Uterus (tissue), 4 donors: Measurements from ENCODE around the gene GPSM1. TPM values are rescaled to one million over a fixed set of nuclear protein-coding genes. Genes with fewer than 3 reads are reported as not detected.

Experiments used
- DNase-seq, 2 donors: peaks; one replicate each; pipeline ENCODE4 v3.0.0-alpha.2; 2019 to 2020
- H3K27ac ChIP-seq, 2 donors: fragments of 200-600 bp; sonication (generic); 1 replicate in 1 of 2; 2 replicates in 1 of 2; pipeline ENCODE4 v1.5.1; 2016 to 2018
- H3K27me3 ChIP-seq, 2 donors: fragments of 200-600 bp; sonication (generic); one replicate each; pipeline ENCODE4 v1.5.1; 2018 to 2019; ENCODE audit warnings: control low read depth in 1 of 2
- H3K36me3 ChIP-seq, 2 donors: fragments of 200-600 bp; sonication (generic); one replicate each; pipeline ENCODE4 v1.5.1; 2019; ENCODE audit warnings: control low read depth in 1 of 2
- H3K4me1 ChIP-seq, 2 donors: fragments of 200-600 bp; sonication (generic); one replicate each; pipeline ENCODE4 v1.5.1; 2018 to 2019; ENCODE audit warnings: control low read depth in 1 of 2
- H3K4me3 ChIP-seq, 2 donors: fragments of 200-600 bp; sonication (generic); 1 replicate in 1 of 2; 2 replicates in 1 of 2; pipeline ENCODE4 v1.5.1; 2018 to 2019; ENCODE audit warnings: mild to moderate bottlenecking in 1 of 2
- H3K9me3 ChIP-seq, 2 donors: fragments of 200-600 bp; sonication (generic); one replicate each; pipeline ENCODE4 v1.5.1; 2019; ENCODE audit warnings: control low read depth in 1 of 2
- POLR2A ChIP-seq, 2 donors: fragments of 450-650 bp; IDR thresholded peaks; one replicate each; pipeline ENCODE4 v1.6.1; 2016; ENCODE audit warnings: antibody characterized with exemption in 2 of 2, mild to moderate bottlenecking in 1 of 2, moderate library complexity in 1 of 2
- intact Hi-C: fragments of 100-400 bp; cut with DNase I; formaldehyde crosslinking; loops from one replicate; pipeline ENCODE4 v1.15.1; 2023; ENCODE audit warnings: low total_unique reads
- total RNA-seq, 4 donors: library from RNA; depleted of rRNA in 3 of 4; stranded (reverse); fragments of >200 nt in 3 of 4; gene quantifications; one replicate each; pipeline versions ENCODE4 v1.1.0 to v1.2.4, GENCODE V29; 2014 to 2023
- TF ChIP-seq, protein P1 (sequence below), 4 experiments: fragments of 200-600 bp in 2 of 4; fragments of 450-650 bp in 2 of 4; sonication (generic) in 2 of 4; IDR thresholded peaks; one replicate each; pipeline ENCODE4 v1.5.1; 2016 to 2019; ENCODE audit warnings: antibody characterized with exemption in 4 of 4, mild to moderate bottlenecking in 2 of 4, moderate library complexity in 1 of 4
- donor health status: DM: yes; HTN: yes; CAD: no.

The GPSM1 gene
- total RNA-seq, 4 donors from 2014 or later, result 4.4 to 43.6 (median 24.1) TPM

DNA sequence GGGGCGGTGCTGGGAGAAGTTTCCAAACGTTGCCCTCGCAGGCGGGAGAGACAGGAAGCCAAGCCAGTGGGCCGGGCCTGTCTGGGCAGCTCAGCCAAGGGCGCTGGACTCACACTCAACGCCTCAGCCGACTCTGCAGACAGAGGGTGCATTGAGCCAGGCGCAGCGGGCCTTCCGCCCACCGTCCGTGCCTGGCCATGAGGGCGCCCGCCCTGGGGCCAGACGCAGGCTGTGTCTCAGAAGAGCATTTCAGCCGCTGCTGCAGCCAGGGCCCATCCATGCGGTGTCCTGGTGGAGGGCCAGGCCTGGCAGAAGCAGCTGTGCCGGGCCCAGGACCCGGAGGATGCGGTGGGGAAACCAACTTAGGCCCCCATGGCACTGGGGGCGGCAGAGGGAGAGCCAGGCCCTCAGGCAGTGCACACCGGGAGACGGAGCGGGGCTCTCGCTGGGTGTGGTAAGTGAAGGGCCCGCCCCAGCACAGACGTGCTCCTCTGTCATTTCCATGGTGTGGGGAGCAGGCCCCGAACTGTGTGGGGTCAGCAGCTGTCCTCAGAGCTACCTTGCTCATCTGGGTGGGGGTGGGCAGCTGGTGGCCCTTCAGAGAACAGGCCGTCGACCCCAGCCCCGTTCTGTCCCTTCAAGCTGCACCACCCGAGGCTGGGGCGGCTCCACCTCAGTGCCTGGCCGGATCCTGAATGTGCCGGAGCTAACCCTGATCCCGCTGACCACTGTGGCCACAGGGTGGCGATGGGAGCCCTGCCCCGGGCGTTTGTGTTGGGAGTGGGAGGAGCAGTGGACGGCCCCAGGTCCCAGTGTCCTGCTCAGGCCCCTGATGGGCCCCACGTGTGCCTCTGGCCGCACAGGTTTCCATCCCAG is 18.2 kb downstream of the GPSM1 start:
- DNase-seq, result peak in 1 of 2 donors; percentile 71
- Histone ChIP-seq H3K27ac (peak overlapping the region; percentile 7 to 20), H3K4me3 (no peak overlapping the region), H3K27me3 (no peaks in the 10 kb centered on the region), H3K9me3 (no peaks in the 10 kb centered on the region), H3K36me3 (no peaks in the 10 kb centered on the region), H3K4me1 (no peaks in the 10 kb centered on the region)
- no peak for TF ChIP-seq POLR2A (IDR thresholded peaks at IDR 0.05)
- TF ChIP-seq, protein P1, sequence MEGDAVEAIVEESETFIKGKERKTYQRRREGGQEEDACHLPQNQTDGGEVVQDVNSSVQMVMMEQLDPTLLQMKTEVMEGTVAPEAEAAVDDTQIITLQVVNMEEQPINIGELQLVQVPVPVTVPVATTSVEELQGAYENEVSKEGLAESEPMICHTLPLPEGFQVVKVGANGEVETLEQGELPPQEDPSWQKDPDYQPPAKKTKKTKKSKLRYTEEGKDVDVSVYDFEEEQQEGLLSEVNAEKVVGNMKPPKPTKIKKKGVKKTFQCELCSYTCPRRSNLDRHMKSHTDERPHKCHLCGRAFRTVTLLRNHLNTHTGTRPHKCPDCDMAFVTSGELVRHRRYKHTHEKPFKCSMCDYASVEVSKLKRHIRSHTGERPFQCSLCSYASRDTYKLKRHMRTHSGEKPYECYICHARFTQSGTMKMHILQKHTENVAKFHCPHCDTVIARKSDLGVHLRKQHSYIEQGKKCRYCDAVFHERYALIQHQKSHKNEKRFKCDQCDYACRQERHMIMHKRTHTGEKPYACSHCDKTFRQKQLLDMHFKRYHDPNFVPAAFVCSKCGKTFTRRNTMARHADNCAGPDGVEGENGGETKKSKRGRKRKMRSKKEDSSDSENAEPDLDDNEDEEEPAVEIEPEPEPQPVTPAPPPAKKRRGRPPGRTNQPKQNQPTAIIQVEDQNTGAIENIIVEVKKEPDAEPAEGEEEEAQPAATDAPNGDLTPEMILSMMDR (IDR thresholded peaks at IDR 0.05), result peak; percentile 16 to 56 (median 40)
- intact Hi-C loops, result no loop called here

DNA sequence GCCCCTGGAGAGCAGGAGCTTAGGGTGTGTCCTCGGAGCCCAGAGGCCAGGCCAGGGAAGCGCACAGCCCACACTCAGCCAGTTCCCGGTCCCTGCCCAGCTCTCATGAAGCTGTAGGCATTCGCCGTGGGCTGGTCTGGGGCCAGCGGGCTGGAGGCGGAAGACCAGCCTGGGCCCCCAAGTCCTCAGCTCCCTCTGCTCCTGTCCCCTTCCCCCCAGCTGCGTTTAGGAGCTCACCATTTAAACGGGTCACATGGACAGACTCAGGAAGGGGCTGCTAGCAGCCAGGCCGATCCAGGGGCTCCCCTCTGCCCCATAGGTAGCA is 18.8 kb downstream of the GPSM1 start:
- TF ChIP-seq, protein P1 (IDR thresholded peaks at IDR 0.05), result no peak
- no peak for TF ChIP-seq POLR2A (IDR thresholded peaks at IDR 0.05)
- no peaks in the 10 kb centered on the region for H3K27me3 ChIP-seq
- H3K4me3 ChIP-seq, result no peak overlapping the region
- no peaks in the 10 kb centered on the region for H3K9me3 ChIP-seq
- no peaks in the 10 kb centered on the region for H3K36me3 ChIP-seq
- intact Hi-C loops, result no loop called here
- H3K4me1 ChIP-seq, result no peaks in the 10 kb centered on the region
- no peak for DNase-seq
- H3K27ac ChIP-seq, result peak overlapping the region; percentile 7 to 20

DNA sequence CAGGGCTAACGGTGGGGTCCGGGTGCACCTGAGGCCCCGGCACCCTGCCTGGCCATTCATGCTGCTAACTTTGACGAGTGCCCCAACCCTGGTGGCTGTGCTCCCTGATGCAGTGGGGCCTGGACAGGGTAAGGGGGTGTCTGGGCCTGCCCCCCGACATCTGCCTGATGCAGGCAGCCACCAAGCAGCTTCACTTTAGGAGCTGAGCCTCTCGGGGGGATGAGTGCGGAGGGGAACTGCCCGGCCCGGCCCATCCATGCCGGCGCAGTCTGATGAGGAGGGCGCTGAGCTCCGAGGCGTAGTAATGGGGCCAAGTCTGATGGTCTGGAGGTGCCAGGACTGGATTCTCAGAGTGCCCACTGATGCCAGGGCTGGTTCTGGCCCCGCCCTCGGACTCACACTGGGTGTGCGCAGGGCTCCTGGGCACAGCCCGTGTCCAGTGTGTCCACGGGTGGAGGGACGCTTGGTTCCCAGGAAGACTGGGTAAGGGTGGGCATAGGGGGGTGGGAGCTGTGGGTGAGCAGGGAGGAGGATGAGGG is 19.7 kb downstream of the GPSM1 start:
- Histone ChIP-seq H3K4me1 (no peaks in the 10 kb centered on the region), H3K27me3 (no peaks in the 10 kb centered on the region), H3K27ac (no peak overlapping the region), H3K4me3 (no peak overlapping the region), H3K36me3 (no peaks in the 10 kb centered on the region), H3K9me3 (no peaks in the 10 kb centered on the region)
- intact Hi-C loops, result no loop called here
- no peak for DNase-seq
- no peak for TF ChIP-seq POLR2A (IDR thresholded peaks at IDR 0.05)
- TF ChIP-seq, protein P1 (IDR thresholded peaks at IDR 0.05), result no peak

DNA sequence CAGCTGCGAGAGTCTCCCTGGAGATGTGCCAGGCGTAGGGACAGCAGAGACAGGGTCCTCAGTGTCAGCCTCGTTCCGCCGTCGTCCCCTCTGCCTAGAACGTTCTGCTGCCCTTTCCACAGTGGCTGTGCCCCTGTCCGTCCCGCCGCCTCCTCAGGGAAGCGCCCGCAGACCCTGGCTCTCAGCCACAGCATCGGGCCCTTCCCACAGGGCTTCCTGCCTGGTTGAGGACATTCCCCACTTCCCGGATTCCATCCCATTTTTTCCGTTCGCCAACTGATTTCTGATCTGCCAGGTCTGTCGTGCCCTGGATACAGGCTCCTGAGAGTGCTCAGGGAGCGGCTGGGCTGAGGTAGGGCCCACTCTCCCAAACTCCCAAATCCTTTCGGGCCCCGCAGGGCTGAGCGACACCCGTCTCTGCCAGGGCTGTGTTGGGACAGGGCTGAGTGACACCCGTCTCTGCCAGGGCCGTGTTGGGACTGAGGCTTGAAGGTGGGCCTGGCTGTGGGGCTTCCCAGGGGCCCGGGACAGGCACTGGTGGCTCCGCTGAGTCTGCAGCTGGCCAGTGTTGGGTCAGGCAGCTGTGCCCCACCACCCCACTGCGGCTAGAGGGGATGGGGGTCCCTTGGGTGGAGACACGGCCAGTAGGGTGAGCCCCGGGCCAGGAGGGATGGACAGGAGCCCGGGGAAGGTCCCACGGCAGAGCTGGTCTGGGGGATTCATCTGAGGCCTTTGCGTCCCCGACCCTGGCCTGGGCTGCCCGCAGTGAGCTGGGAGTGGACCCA is 20.3 kb downstream of the GPSM1 start:
- intact Hi-C loops, result no loop called here
- no peak overlapping the region for H3K27ac ChIP-seq
- no peak for DNase-seq

More for the DNA sequence above, 20.3 kb downstream of the GPSM1 start:
- TF ChIP-seq POLR2A (IDR thresholded peaks at IDR 0.05), result no peak
- TF ChIP-seq, protein P1 (IDR thresholded peaks at IDR 0.05), result no peak
- Histone ChIP-seq H3K27me3 (no peaks in the 10 kb centered on the region), H3K9me3 (no peaks in the 10 kb centered on the region), H3K4me3 (no peak overlapping the region), H3K36me3 (no peaks in the 10 kb centered on the region), H3K4me1 (no peaks in the 10 kb centered on the region)
